Measurements from ENCODE around the gene NUDT19. TPM values are rescaled to one million over a fixed set of nuclear protein-coding genes. Genes with fewer than 3 reads are reported as not detected.

Gene NUDT19
- total and polyA plus RNA-seq, 2 donors (not counting 3 experiments of a cell fraction or from before 2014, with no cell fraction given), result 6.6 to 14.0 TPM

GRCh38 chr19:32674153-32674930, 17.3 kb upstream of the NUDT19 start:
- ChIA-PET CTCF (interaction anchor here (1.0 to 2.0 kb wide), 4 partner anchors 8 to 75 kb away, joined by 3 to 7 read pairs (median 4); partner anchors contain the start of gene NUDT19), POLR2A (no interaction called here)
- Histone ChIP-seq H3K9ac (replicated peaks; ENCODE audit: extremely low read depth, insufficient read depth, low read length) (peak overlapping the region; percentile 38), H2AFZ (ENCODE audit: low read depth, low read length) (peak overlapping the region; percentile 93), H3K27ac (ENCODE audit: insufficient read depth, low read depth, low read length) (no peak overlapping the region), H3K36me3 (ENCODE audit: control insufficient read depth in 2 of 2, extremely low read depth in 1 of 2, insufficient read depth in 2 of 2, low read length in 2 of 2) (no peaks in the 10 kb centered on the region), H3K79me2 (ENCODE audit: control insufficient read depth, insufficient read depth, low read length) (peaks cover 42% of the 10 kb centered on the region), H3K27me3 (ENCODE audit: control insufficient read depth in 2 of 2, insufficient read depth in 2 of 2, low read length in 2 of 2) (peaks cover 16 to 24% of the 10 kb centered on the region in 2 experiments), H3K4me1 (ENCODE audit: control insufficient read depth, extremely low read depth, insufficient read depth, low read length) (peaks cover 9% of the 10 kb centered on the region), H3K9me1 (replicated peaks; ENCODE audit: control insufficient read depth, extremely low read depth, insufficient read depth, low read length) (no peaks in the 10 kb centered on the region), H4K20me1 (replicated peaks; ENCODE audit: control insufficient read depth, extremely low read depth, insufficient read depth, low read length) (no peaks in the 10 kb centered on the region), H3K4me3 (replicated peaks in 1 of 3; ENCODE audit: insufficient read depth in 1 of 3, low read depth in 1 of 3, low read length in 3 of 3) (peak overlapping the region; percentile 65 to 81 (median 74)), H3K9me3 (replicated peaks; ENCODE audit: control insufficient read depth, insufficient read depth, low read length) (no peaks in the 10 kb centered on the region), H3K4me2 (ENCODE audit: insufficient read depth, low read length) (peak overlapping the region; percentile 65)
- dilution Hi-C loops (cut with MboI; ENCODE audit: extremely low pct_ligation_motif_present, low sequenced_read_pairs) (no loop called here), intact Hi-C loops (cut with micrococcal nuclease) (no loop called here)
- FAIRE-seq, result no peak
- BruUV-seq (replicated peaks), result no TSS peak
- DNase-seq (ENCODE audit: low read depth, low spot score), result peak; percentile 6
- TF ChIP-seq GATA2 (IDR thresholded peaks at IDR 0.05; ENCODE audit: insufficient read depth, insufficient read length, low read depth, low read length), result no peak
- no peak for TF ChIP-seq MAX (IDR thresholded peaks at IDR 0.05; ENCODE audit: insufficient read depth, insufficient read length)
- TF ChIP-seq POLR2AphosphoS5 (IDR thresholded peaks at IDR 0.05; ENCODE audit: insufficient read depth, low read depth, low read length), result no peak
- TF ChIP-seq JUN (IDR thresholded peaks at IDR 0.05; ENCODE audit: borderline replicate concordance, insufficient read depth, insufficient read length, low read depth), result no peak
- TF ChIP-seq MYC (IDR thresholded peaks at IDR 0.05; ENCODE audit: low read depth, low read length), result no peak
- no peak for TF ChIP-seq POLR2A (IDR thresholded peaks at IDR 0.05; ENCODE audit: low read depth, low read length)
- no peak for TF ChIP-seq FOS (IDR thresholded peaks at IDR 0.05; ENCODE audit: borderline replicate concordance, insufficient read depth, low read length)
- TF ChIP-seq EZH2 (IDR thresholded peaks at IDR 0.05; ENCODE audit: borderline replicate concordance, low read depth, low read length, severe bottlenecking), result no peak
- no peak for TF ChIP-seq CTCF (IDR thresholded peaks at IDR 0.05; ENCODE audit: extremely low read depth in 1 of 2, insufficient read depth in 1 of 2, low read depth in 1 of 2, low read length in 2 of 2)
